Testis (tissue), 2 donors: ENCODE data around the gene LRRC53.

ENCODE experiments used
- CTCF ChIP-seq, 3 experiments: fragments of 450-650 bp in 2 of 3; fragments of 200-600 bp in 1 of 3; sonication (generic) in 1 of 3; IDR thresholded peaks; one replicate each; pipeline ENCODE4 v1.5.1; 2016 to 2019; ENCODE audit warnings: antibody characterized with exemption in 3 of 3, mild to moderate bottlenecking in 2 of 3, moderate library complexity in 1 of 3
- POLR2A ChIP-seq: fragments of 450-650 bp; IDR thresholded peaks from one replicate; pipeline ENCODE4 v1.6.1; 2017; ENCODE audit warnings: antibody characterized with exemption, mild to moderate bottlenecking, moderate library complexity

GRCh38 chr1:74464037-74464436 lies 48.4 kb downstream of the LRRC53 start:
- no peak for TF ChIP-seq CTCF (IDR thresholded peaks at IDR 0.05)
- TF ChIP-seq POLR2A: no peak
